SHP77 (cell line): ENCODE measurements around the gene LMO3.

Experiments used
- DNase-seq, 2 experiments: peaks; one replicate each; lab custom pipeline; 2025; lab: John Stamatoyannopoulos, UW

The LMO3 gene

GRCh38 chr12:16600525-16600924, 5.4 kb downstream of the LMO3 start:
- DNase-seq: no peak

GRCh38 chr12:16599081-16599480, 6.9 kb downstream of the LMO3 start:
- no peak for DNase-seq

GRCh38 chr12:16594797-16595196, 11.2 kb downstream of the LMO3 start:
- DNase-seq: no peak

GRCh38 chr12:16593546-16593945, 12.4 kb downstream of the LMO3 start:
- no peak for DNase-seq

- no peak for DNase-seq
Observed at GRCh38 chr12:16590645-16591044, 15.3 kb downstream of the LMO3 start.

- no peak for DNase-seq
Observed at GRCh38 chr12:16588812-16589211, 17.1 kb downstream of the LMO3 start.

- DNase-seq: no peak
Observed at GRCh38 chr12:16587514-16587913, 18.4 kb downstream of the LMO3 start.

- DNase-seq: no peak
Observed at GRCh38 chr12:16587110-16587453, 18.9 kb downstream of the LMO3 start.

GRCh38 chr12:16586350-16587109, 19.4 kb downstream of the LMO3 start:
- DNase-seq: no peak

GRCh38 chr12:16585781-16586180, 20.2 kb downstream of the LMO3 start:
- no peak for DNase-seq

GRCh38 chr12:16583969-16584745, 21.8 kb downstream of the LMO3 start:
- DNase-seq: no peak

GRCh38 chr12:16581416-16581815, 24.5 kb downstream of the LMO3 start:
- no peak for DNase-seq

- DNase-seq: no peak
Observed at GRCh38 chr12:16579041-16579440, 26.9 kb downstream of the LMO3 start.

- DNase-seq: no peak
Observed at GRCh38 chr12:16573398-16574077, 32.4 kb downstream of the LMO3 start.

- no peak for DNase-seq
Observed at GRCh38 chr12:16568873-16569272, 37.1 kb downstream of the LMO3 start.

- no peak for DNase-seq
Observed at GRCh38 chr12:16564675-16565074, 41.3 kb downstream of the LMO3 start.

GRCh38 chr12:16563504-16563903, 42.5 kb downstream of the LMO3 start:
- DNase-seq: no peak

- no peak for DNase-seq
Observed at GRCh38 chr12:16562921-16563320, 43.0 kb downstream of the LMO3 start.

- DNase-seq: no peak
Observed at GRCh38 chr12:16562435-16562834, 43.5 kb downstream of the LMO3 start.

GRCh38 chr12:16560273-16560672, 45.7 kb downstream of the LMO3 start:
- no peak for DNase-seq

- no peak for DNase-seq
Observed at GRCh38 chr12:16555630-16556029, 50.3 kb downstream of the LMO3 start.

- DNase-seq: no peak
Observed at GRCh38 chr12:16553457-16553856, 52.5 kb downstream of the LMO3 start.

GRCh38 chr12:16552301-16552700, 53.7 kb downstream of the LMO3 start:
- no peak for DNase-seq
